H9 (cell line): ENCODE results near the gene XRN2. TPM values are rescaled to one million over a fixed set of nuclear protein-coding genes. Genes with fewer than 3 reads are reported as not detected.

Source experiments
- DNase-seq: peaks from one replicate; pipeline ENCODE4 v3.0.0-alpha.2; 2017
- H2AFZ ChIP-seq: one replicate; pipeline ENCODE4 v1.6.1; 2013; ENCODE audit warnings: mild to moderate bottlenecking, low read length, control low read depth, moderate library complexity
- H2AK5ac ChIP-seq: 2 replicates; pipeline ENCODE4 v1.6.1; 2013; ENCODE audit warnings: low read length, control low read depth, mixed read lengths; ENCODE audit not compliant: insufficient read length
- H2BK120ac ChIP-seq: one replicate; pipeline ENCODE4 v1.6.1; 2013; ENCODE audit warnings: low read depth, mild to moderate bottlenecking, low read length, control low read depth, inconsistent platforms; ENCODE audit not compliant: poor library complexity, severe bottlenecking
- H2BK12ac ChIP-seq: 2 replicates; pipeline ENCODE4 v1.6.1; 2013; ENCODE audit warnings: low read length, control low read depth, mixed read lengths, low read depth; ENCODE audit not compliant: insufficient read length
- H2BK15ac ChIP-seq: 2 replicates; pipeline ENCODE4 v1.6.1; 2013; ENCODE audit warnings: low read depth, low read length, control low read depth
- H2BK20ac ChIP-seq: one replicate; pipeline ENCODE4 v1.6.1; 2013; ENCODE audit warnings: low read depth, mild to moderate bottlenecking, low read length, control low read depth, inconsistent platforms; ENCODE audit not compliant: poor library complexity, severe bottlenecking
- H2BK5ac ChIP-seq: 2 replicates; pipeline ENCODE4 v1.6.1; 2013; ENCODE audit warnings: low read length, control low read depth, mixed read lengths; ENCODE audit not compliant: insufficient read length
- H3K14ac ChIP-seq: 2 replicates; pipeline ENCODE4 v1.6.1; 2013; ENCODE audit warnings: low read length, control low read depth; ENCODE audit not compliant: insufficient read depth
- H3K18ac ChIP-seq: 2 replicates; pipeline ENCODE4 v1.6.1; 2013; ENCODE audit warnings: low read depth, mild to moderate bottlenecking, mixed read lengths, low read length, control low read depth; ENCODE audit not compliant: insufficient read length
- H3K23ac ChIP-seq: 2 replicates; pipeline ENCODE4 v1.6.1; 2013; ENCODE audit warnings: low read length, control low read depth, mixed read lengths, low read depth; ENCODE audit not compliant: insufficient read length
- H3K23me2 ChIP-seq: 2 replicates; pipeline ENCODE4 v1.6.1; 2013; ENCODE audit warnings: low read depth, mild to moderate bottlenecking, mixed read lengths, low read length, control low read depth; ENCODE audit not compliant: insufficient read length, poor library complexity, severe bottlenecking
- H3K27ac ChIP-seq: 2 replicates; pipeline ENCODE4 v1.5.1; 2013; ENCODE audit warnings: low read length, control low read depth, mixed read lengths, low read depth; ENCODE audit not compliant: insufficient read length
- H3K27me3 ChIP-seq: 2 replicates; pipeline ENCODE4 v1.6.1; 2013; ENCODE audit warnings: low read length, control low read depth, inconsistent platforms; ENCODE audit not compliant: insufficient read depth
- H3K4ac ChIP-seq: 2 replicates; pipeline ENCODE4 v1.6.1; 2013; ENCODE audit warnings: low read depth, mild to moderate bottlenecking, control low read depth, inconsistent platforms, low read length, moderate library complexity
- H3K4me1 ChIP-seq: 2 replicates; pipeline ENCODE4 v1.6.1; 2013; ENCODE audit warnings: low read length, control low read depth, inconsistent platforms; ENCODE audit not compliant: insufficient read depth
- H3K4me2 ChIP-seq: 2 replicates; pipeline ENCODE4 v1.6.1; 2013; ENCODE audit warnings: low read length, control low read depth, mixed read lengths; ENCODE audit not compliant: insufficient read length, insufficient read depth
- H3K56ac ChIP-seq: 2 replicates; pipeline ENCODE4 v1.6.1; 2013; ENCODE audit warnings: low read depth, mild to moderate bottlenecking, mixed read lengths, low read length, control low read depth; ENCODE audit not compliant: insufficient read length
- H3K79me1 ChIP-seq: 2 replicates; pipeline ENCODE4 v1.6.1; 2013; ENCODE audit warnings: low read depth, mild to moderate bottlenecking, moderate library complexity, low read length, control low read depth, inconsistent platforms; ENCODE audit not compliant: insufficient read depth, poor library complexity, severe bottlenecking
- H3K79me2 ChIP-seq: 2 replicates; pipeline ENCODE4 v1.6.1; 2013; ENCODE audit warnings: low read length, control low read depth, inconsistent platforms; ENCODE audit not compliant: insufficient read depth
- H3K9ac ChIP-seq: 2 replicates; pipeline ENCODE4 v1.6.1; 2013; ENCODE audit warnings: low read length, control low read depth, mixed read lengths; ENCODE audit not compliant: insufficient read length; ENCODE audit errors: extremely low read depth
- H3K9me3 ChIP-seq: one replicate; pipeline ENCODE4 v1.6.1; 2013; ENCODE audit warnings: low read depth, low read length, inconsistent platforms; ENCODE audit not compliant: control insufficient read depth
- H3T11ph ChIP-seq: one replicate; pipeline ENCODE4 v1.6.1; 2013; ENCODE audit warnings: mild to moderate bottlenecking, low read length, control low read depth, inconsistent platforms
- H4K20me1 ChIP-seq: one replicate; pipeline ENCODE4 v1.6.1; 2013; ENCODE audit not compliant: control insufficient read depth, insufficient read length, insufficient read depth
- H4K5ac ChIP-seq: 2 replicates; pipeline ENCODE4 v1.6.1; 2013; ENCODE audit warnings: low read depth, mild to moderate bottlenecking, mixed read lengths, low read length, control low read depth; ENCODE audit not compliant: insufficient read length
- H4K8ac ChIP-seq: replicated peaks from 2 replicates; pipeline ENCODE4 v1.6.1; 2013; ENCODE audit warnings: low read length, control low read depth, mixed read lengths, low read depth; ENCODE audit not compliant: insufficient read length
- H4K91ac ChIP-seq: 2 replicates; pipeline ENCODE4 v1.6.1; 2013; ENCODE audit warnings: low read depth, mild to moderate bottlenecking, moderate library complexity, mixed read lengths, low read length, control low read depth; ENCODE audit not compliant: insufficient read length
- H3K27ac Mint-ChIP-seq, 3 experiments: 2 replicates in 2 of 3; 3 replicates in 1 of 3; pipeline ENCODE4 v1.8.0; 2020 to 2021; ENCODE audit warnings: mixed read lengths in 3 of 3, mild to moderate bottlenecking in 1 of 3, moderate library complexity in 1 of 3
- H3K27me3 Mint-ChIP-seq: 2 replicates; pipeline ENCODE4 v1.8.0; 2021; ENCODE audit warnings: low read depth, mild to moderate bottlenecking, moderate library complexity, mixed read lengths
- H3K36me3 Mint-ChIP-seq, 3 experiments: 2 replicates in 2 of 3; 3 replicates in 1 of 3; pipeline ENCODE4 v1.8.0; 2020 to 2021; ENCODE audit warnings: low read depth in 3 of 3, mixed read lengths in 3 of 3; ENCODE audit not compliant: insufficient read depth in 1 of 3
- H3K4me1 Mint-ChIP-seq, 2 experiments: 2 replicates each; pipeline ENCODE4 v1.8.0; 2020; ENCODE audit warnings: mixed read lengths in 2 of 2
- H3K4me3 Mint-ChIP-seq, 2 experiments: 2 replicates in 1 of 2; 3 replicates in 1 of 2; pipeline ENCODE4 v1.8.0; 2020 to 2021; ENCODE audit warnings: mild to moderate bottlenecking in 2 of 2, mixed read lengths in 2 of 2, moderate library complexity in 1 of 2
- H3K9me3 Mint-ChIP-seq, 2 experiments: 2 replicates in 1 of 2; 3 replicates in 1 of 2; pipeline ENCODE4 v1.8.0; 2020; ENCODE audit warnings: mild to moderate bottlenecking in 2 of 2, mixed read lengths in 2 of 2, moderate library complexity in 1 of 2
- WGBS: extraction: QIAGEN DNeasy Blood & Tissue Kit; methylation state at CpG from one replicate; pipeline ENCODE4 v1.1.7; 2013; ENCODE audit warnings: missing lambda C conversion rate, low lambda C conversion rate, mixed read lengths; ENCODE audit not compliant: insufficient read length; ENCODE audit errors: extremely low coverage; 5-methylcytosine and 5-hydroxymethylcytosine counted together
- total RNA-seq: library from RNA; stranded (reverse); gene quantifications from 2 replicates; pipeline ENCODE4 v1.2.1, GENCODE V29; 2021
- TF ChIP-seq, protein P1 (sequence below): fragments of 200-600 bp; sonication (generic); conservative IDR thresholded peaks from 3 replicates; pipeline ENCODE4 v1.8.0; 2021; ENCODE audit warnings: antibody characterized with exemption, mild to moderate bottlenecking

The XRN2 gene
- total RNA-seq, 1 experiment from 2014 or later, result 96.7 TPM

DNA sequence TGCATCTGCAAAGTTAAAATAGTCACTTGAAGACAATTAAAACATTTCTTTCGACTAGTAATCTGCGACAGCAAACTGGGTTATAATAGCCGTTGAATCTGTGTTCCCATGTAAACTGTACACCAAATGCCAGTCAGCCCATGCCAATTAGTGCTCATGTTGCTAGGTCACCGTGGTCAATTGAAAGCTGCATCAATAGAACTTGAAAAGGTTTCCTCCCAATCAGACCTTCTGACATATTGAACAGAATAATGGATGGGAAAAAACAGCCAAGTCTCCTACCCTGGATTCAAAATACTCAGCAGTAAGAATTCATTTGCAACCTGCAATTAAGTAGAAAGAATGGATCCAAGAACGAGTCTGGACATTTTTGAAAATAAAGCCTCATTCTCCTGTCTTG lies 83.0 kb downstream of the XRN2 start:
- WGBS, result no CpG with 5 or more reads among the region's 5 CpGs
- no peak overlapping the region for H3K18ac ChIP-seq
- no peaks in the 10 kb centered on the region for H3K4me1 ChIP-seq

More for the DNA sequence above, 83.0 kb downstream of the XRN2 start:
- H4K8ac ChIP-seq, result no peak overlapping the region
- no peak overlapping the region for H2BK120ac ChIP-seq
- no peak overlapping the region for H3K56ac ChIP-seq
- TF ChIP-seq, protein P1, sequence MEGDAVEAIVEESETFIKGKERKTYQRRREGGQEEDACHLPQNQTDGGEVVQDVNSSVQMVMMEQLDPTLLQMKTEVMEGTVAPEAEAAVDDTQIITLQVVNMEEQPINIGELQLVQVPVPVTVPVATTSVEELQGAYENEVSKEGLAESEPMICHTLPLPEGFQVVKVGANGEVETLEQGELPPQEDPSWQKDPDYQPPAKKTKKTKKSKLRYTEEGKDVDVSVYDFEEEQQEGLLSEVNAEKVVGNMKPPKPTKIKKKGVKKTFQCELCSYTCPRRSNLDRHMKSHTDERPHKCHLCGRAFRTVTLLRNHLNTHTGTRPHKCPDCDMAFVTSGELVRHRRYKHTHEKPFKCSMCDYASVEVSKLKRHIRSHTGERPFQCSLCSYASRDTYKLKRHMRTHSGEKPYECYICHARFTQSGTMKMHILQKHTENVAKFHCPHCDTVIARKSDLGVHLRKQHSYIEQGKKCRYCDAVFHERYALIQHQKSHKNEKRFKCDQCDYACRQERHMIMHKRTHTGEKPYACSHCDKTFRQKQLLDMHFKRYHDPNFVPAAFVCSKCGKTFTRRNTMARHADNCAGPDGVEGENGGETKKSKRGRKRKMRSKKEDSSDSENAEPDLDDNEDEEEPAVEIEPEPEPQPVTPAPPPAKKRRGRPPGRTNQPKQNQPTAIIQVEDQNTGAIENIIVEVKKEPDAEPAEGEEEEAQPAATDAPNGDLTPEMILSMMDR, result no peak
- H2BK15ac ChIP-seq, result no peak overlapping the region
- H3K79me2 ChIP-seq, result no peaks in the 10 kb centered on the region; the same call in 1 of the 2 replicates
- H3K36me3 Mint-ChIP-seq, result peaks cover 3 to 51% (median 27%) of the 10 kb centered on the region in 3 experiments; a peak in 5 of 7 replicates
- H3K9me3 Mint-ChIP-seq, result no peaks in the 10 kb centered on the region; a peak in 1 of 5 replicates
- H3K27ac ChIP-seq, result no peak overlapping the region
- H3K14ac ChIP-seq, result no peak overlapping the region
- H3K23ac ChIP-seq, result no peak overlapping the region
- peaks cover 3 to 11% of the 10 kb centered on the region in 2 experiments for H3K4me1 Mint-ChIP-seq
- no peak overlapping the region for H2AK5ac ChIP-seq
- H4K5ac ChIP-seq, result no peak overlapping the region
- no peaks in the 10 kb centered on the region for H3K23me2 ChIP-seq
- H2BK20ac ChIP-seq, result no peak overlapping the region
- H2AFZ ChIP-seq, result no peak overlapping the region
- H3K27me3 ChIP-seq, result no peaks in the 10 kb centered on the region; the same call in 1 of the 2 replicates
- H3K27ac Mint-ChIP-seq, result no peak overlapping the region
- no peak overlapping the region for H3K4ac ChIP-seq
- H3K79me1 ChIP-seq, result peaks cover 2% of the 10 kb centered on the region
- no peak overlapping the region for H3K4me2 ChIP-seq
- peaks cover 12% of the 10 kb centered on the region for H3K27me3 Mint-ChIP-seq
- no peak for DNase-seq
- no peak overlapping the region for H2BK5ac ChIP-seq
- H2BK12ac ChIP-seq, result no peak overlapping the region
- no peak overlapping the region for H3T11ph ChIP-seq
- no peak overlapping the region for H3K9ac ChIP-seq
- no peaks in the 10 kb centered on the region for H4K20me1 ChIP-seq
- H4K91ac ChIP-seq, result no peak overlapping the region
- no peaks in the 10 kb centered on the region for H3K9me3 ChIP-seq
- H3K4me3 Mint-ChIP-seq, result no peak overlapping the region
